ENCODE results near the gene MAP2K7. TPM values are rescaled to one million over a fixed set of nuclear protein-coding genes. Genes with fewer than 3 reads are reported as not detected.

The MAP2K7 gene
- total and polyA plus RNA-seq, 2 donors (not counting 1 experiment from before 2014, with no cell fraction given) = 7.8 to 10.4 TPM

DNA sequence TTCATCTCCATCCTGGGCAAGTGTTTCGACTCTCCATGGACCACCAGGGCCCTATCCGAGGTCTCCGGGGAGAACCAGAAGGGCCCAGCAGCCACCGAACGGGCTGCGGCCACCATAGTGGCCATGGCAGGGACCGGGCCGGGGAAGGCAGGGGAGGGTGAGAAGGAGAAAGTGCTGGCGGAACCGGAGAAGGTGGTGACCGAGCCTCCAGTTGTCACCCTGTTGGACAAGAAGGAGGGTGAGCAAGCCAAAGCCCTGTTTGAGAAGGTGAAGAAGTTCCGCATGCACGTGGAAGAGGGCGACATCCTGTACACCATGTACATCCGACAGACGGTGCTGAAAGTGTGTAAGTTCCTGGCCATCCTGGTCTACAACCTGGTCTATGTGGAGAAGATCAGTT, 4.7 kb upstream of the MAP2K7 start:
- Histone ChIP-seq H3K4me2 (ENCODE audit: extremely low read depth, insufficient read depth, low read length) (no peak overlapping the region), H3K9me3 (ENCODE audit: control insufficient read depth, insufficient read depth, low read depth, low read length) (no peaks in the 10 kb centered on the region), H3K79me2 (ENCODE audit: control insufficient read depth, insufficient read depth, low read length) (no peaks in the 10 kb centered on the region), H4K20me1 (ENCODE audit: control insufficient read depth, extremely low read depth, insufficient read depth, low read length) (no peaks in the 10 kb centered on the region), H3K4me1 (ENCODE audit: control insufficient read depth, extremely low read depth, insufficient read depth, low read length) (no peaks in the 10 kb centered on the region), H3K36me3 (ENCODE audit: control insufficient read depth, insufficient read depth, low read length) (peaks cover 2% of the 10 kb centered on the region), H2AFZ (ENCODE audit: low read length) (no peak overlapping the region), H3K27me3 (ENCODE audit: control insufficient read depth, insufficient read depth, low read length) (no peaks in the 10 kb centered on the region), H3K27ac (ENCODE audit: insufficient read depth, low read length) (no peak overlapping the region), H3K9ac (ENCODE audit: insufficient read depth, low read length) (no peak overlapping the region), H3K4me3 (replicated peaks in 1 of 4; ENCODE audit: control extremely low read depth in 1 of 4, insufficient read depth in 1 of 4, low read depth in 3 of 4, low read length in 4 of 4) (no peak overlapping the region)
- no peak for DNase-seq (ENCODE audit: low read depth in 2 of 2)
- TF ChIP-seq CTCF (conservative IDR thresholded peaks at IDR 0.05 in 1 of 2, IDR thresholded peaks at IDR 0.05 in 1 of 2; ENCODE audit: low read depth in 1 of 2, low read length in 2 of 2) = no peak
- no peak for TF ChIP-seq EZH2 (IDR thresholded peaks at IDR 0.05; ENCODE audit: low read length, missing control alignments)

DNA sequence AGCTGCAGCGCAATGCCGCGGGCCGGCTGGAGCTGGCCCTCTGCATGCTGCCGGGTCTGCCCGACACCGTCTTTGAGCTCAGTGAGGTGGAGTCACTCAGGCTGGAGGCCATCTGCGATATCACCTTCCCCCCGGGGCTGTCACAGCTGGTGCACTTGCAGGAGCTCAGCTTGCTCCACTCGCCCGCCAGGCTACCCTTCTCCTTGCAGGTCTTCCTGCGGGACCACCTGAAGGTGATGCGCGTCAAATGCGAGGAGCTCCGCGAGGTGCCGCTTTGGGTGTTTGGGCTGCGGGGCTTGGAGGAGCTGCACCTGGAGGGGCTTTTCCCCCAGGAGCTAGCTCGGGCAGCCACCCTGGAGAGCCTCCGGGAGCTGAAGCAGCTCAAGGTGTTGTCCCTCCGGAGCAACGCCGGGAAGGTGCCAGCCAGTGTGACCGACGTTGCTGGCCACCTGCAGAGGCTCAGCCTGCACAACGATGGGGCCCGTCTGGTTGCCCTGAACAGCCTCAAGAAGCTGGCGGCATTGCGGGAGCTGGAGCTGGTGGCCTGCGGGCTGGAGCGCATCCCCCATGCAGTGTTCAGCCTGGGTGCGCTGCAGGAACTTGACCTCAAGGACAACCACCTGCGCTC, 3.8 kb upstream of the MAP2K7 start:
- TF ChIP-seq CTCF (conservative IDR thresholded peaks at IDR 0.05 in 1 of 2, IDR thresholded peaks at IDR 0.05 in 1 of 2; ENCODE audit: low read depth in 1 of 2, low read length in 2 of 2) (no peak), EZH2 (IDR thresholded peaks at IDR 0.05; ENCODE audit: low read length, missing control alignments) (no peak)

GRCh38 chr19:7900401-7900870, 3.2 kb upstream of the MAP2K7 start:
- Histone ChIP-seq H3K27me3 (ENCODE audit: control insufficient read depth, insufficient read depth, low read length) (no peaks in the 10 kb centered on the region), H3K27ac (ENCODE audit: insufficient read depth, low read length) (no peak overlapping the region), H3K9me3 (ENCODE audit: control insufficient read depth, insufficient read depth, low read depth, low read length) (no peaks in the 10 kb centered on the region), H3K36me3 (ENCODE audit: control insufficient read depth, insufficient read depth, low read length) (peaks cover 2% of the 10 kb centered on the region), H3K4me1 (ENCODE audit: control insufficient read depth, extremely low read depth, insufficient read depth, low read length) (peaks cover 6% of the 10 kb centered on the region), H3K79me2 (ENCODE audit: control insufficient read depth, insufficient read depth, low read length) (peaks cover 14% of the 10 kb centered on the region), H4K20me1 (ENCODE audit: control insufficient read depth, extremely low read depth, insufficient read depth, low read length) (no peaks in the 10 kb centered on the region), H3K4me3 (replicated peaks in 1 of 4; ENCODE audit: control extremely low read depth in 1 of 4, insufficient read depth in 1 of 4, low read depth in 3 of 4, low read length in 4 of 4) (no peak overlapping the region), H3K4me2 (ENCODE audit: extremely low read depth, insufficient read depth, low read length) (no peak overlapping the region), H2AFZ (ENCODE audit: low read length) (no peak overlapping the region), H3K9ac (ENCODE audit: insufficient read depth, low read length) (no peak overlapping the region)
- DNase-seq (ENCODE audit: low read depth in 2 of 2) = no peak
- TF ChIP-seq EZH2 (IDR thresholded peaks at IDR 0.05; ENCODE audit: low read length, missing control alignments) (no peak), CTCF (conservative IDR thresholded peaks at IDR 0.05 in 1 of 2, IDR thresholded peaks at IDR 0.05 in 1 of 2; ENCODE audit: low read depth in 1 of 2, low read length in 2 of 2) (no peak)

More for the DNA sequence above, 3.8 kb upstream of the MAP2K7 start:
- Histone ChIP-seq H3K36me3 (ENCODE audit: control insufficient read depth, insufficient read depth, low read length) (peaks cover 2% of the 10 kb centered on the region), H3K27me3 (ENCODE audit: control insufficient read depth, insufficient read depth, low read length) (no peaks in the 10 kb centered on the region), H3K4me2 (ENCODE audit: extremely low read depth, insufficient read depth, low read length) (no peak overlapping the region), H3K9me3 (ENCODE audit: control insufficient read depth, insufficient read depth, low read depth, low read length) (no peaks in the 10 kb centered on the region), H3K79me2 (ENCODE audit: control insufficient read depth, insufficient read depth, low read length) (peaks cover 9% of the 10 kb centered on the region), H2AFZ (ENCODE audit: low read length) (no peak overlapping the region), H3K4me1 (ENCODE audit: control insufficient read depth, extremely low read depth, insufficient read depth, low read length) (peaks cover 3% of the 10 kb centered on the region), H3K9ac (ENCODE audit: insufficient read depth, low read length) (no peak overlapping the region), H3K4me3 (replicated peaks in 1 of 4; ENCODE audit: control extremely low read depth in 1 of 4, insufficient read depth in 1 of 4, low read depth in 3 of 4, low read length in 4 of 4) (no peak overlapping the region), H4K20me1 (ENCODE audit: control insufficient read depth, extremely low read depth, insufficient read depth, low read length) (no peaks in the 10 kb centered on the region), H3K27ac (ENCODE audit: insufficient read depth, low read length) (no peak overlapping the region)
- no peak for DNase-seq (ENCODE audit: low read depth in 2 of 2)

Measured in fibroblast of lung (primary cell).